DMS 273 (cell line): ENCODE measurements around the gene GBX1.
A peak's percentile ranks its signal among the peaks of the same experiment; 100 is the strongest.

ENCODE experiments used
- DNase-seq: peaks from one replicate; lab custom pipeline; 2025; ENCODE audit not compliant: unreplicated experiment; lab: John Stamatoyannopoulos, UW

Gene GBX1

DNA sequence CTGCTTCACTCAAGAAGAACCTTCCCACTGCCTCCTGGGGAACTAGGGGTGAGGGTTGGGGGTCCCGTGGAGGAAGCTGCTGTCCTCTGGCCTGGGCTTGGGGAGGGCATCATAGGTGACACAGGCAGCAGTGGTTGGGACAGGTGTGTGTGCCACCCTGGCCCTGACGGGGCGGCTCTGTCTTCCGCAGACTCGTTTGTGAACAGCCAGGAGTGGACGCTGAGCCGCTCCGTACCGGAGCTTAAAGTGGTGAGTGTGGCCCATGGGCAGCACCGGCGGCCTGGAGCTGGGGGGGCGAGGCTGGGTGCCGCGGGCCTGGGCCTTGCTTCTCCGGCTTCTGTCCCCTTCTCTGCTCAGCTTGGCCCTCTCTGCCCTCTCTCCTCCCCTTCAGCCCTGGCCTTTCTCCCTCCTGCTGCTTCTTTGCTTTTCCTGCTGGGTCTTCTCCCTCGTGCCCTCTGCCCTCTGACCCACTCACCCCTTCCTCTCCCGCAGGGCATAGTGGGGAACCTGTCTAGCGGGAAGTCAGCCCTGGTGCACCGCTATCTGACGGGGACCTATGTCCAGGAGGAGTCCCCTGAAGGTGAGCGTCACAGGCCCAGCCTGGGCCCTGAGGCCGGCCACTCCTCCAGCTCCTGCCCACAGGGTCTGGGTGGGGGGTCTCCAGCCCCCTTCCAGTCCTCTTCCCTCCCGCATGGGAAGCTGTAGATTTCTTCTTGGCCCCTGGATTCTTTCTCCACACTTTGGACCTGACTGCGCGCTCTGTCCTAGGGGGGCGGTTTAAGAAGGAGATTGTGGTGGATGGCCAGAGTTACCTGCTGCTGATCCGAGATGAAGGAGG lies 50.7 kb downstream of the GBX1 start:
- no peak for DNase-seq

- no peak for DNase-seq
These were observed 51.6 kb downstream of the GBX1 start for GRCh38 chr7:151115836-151116418.

GRCh38 chr7:151115121-151115835 lies 52.2 kb downstream of the GBX1 start:
- no peak for DNase-seq

DNA sequence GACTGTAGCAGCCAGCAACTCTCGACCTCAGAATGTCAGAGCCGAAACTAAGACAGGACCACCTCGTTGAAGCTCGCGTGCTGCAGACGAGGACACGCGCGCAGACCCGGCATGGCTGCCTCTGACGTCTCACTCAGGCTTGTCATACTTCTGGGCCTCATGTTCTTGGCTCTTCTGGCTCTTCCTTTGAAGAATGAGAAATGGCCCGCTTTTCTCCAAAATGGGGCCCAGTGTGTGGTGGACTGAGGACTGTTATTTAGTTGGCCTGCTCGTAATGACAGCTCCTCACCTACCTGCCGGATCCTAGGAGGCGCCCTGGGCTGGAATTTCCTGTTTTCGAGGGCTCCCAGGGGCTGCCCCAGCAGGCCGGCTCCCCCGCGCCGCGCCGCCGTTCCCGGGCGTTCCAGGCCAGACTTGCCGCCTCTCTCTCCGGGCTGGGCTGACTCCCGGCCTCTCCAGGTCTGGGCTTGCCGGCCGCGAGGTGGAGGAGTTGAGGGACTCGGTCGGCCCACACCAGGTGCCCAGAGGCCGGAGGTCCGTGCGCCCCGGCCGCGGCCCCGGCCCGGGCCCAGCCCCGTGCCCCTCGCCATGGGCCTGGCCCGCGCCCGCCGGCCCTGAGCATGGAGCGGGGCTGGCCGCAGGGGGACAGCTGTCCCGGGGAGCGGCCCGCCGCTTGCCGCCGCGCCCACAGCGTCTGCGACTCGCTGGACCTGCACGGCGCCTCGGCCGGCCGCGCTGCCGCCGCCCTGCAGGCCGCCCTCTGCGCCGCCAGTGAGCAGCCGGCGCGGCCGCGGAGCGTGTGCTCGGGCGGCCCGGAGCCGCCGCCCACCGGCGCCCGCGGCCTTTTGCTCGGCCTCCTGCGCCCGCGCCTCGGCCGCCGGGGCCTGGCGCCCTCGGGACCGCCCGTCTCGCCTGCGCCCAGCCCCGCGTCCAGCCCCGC lies 53.1 kb downstream of the GBX1 start:
- DNase-seq, result no peak

DNA sequence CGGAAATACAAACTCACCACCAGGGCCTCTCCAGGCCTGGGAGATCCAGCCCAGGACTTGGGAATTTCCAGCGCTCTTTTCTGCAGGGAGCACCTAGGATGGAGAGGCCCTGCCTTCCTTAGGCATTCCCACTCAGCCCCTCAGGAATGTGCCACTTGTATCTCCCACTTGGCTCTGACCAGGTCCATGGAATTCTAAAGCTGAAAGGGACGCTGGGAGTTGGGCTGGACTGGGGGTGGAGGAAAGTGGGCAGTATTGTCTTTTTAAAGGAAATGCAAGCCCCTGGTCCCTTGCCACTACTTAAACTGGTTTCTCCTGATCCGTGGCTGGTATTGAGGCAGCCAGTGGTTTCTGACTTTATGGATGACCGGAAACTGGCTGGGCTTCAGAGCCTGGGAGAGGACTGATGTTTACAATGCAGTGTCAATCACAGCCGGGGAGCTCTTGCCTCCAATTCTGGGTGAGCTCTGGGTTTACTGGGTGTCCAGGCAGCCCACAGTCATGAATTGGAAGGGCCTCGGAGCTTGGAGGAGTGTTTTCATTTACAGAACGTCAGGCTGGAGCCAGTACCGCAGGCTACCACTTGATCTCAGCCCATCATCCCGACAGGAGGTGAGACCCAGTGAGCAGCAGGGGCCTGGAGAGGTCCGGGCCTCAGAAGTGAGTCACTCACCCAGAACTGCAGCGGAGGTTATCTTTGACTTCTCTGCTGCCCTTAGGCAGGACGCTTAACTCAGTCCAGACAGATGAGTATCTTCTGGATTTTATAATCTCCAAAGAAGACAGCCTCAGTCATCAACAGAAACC lies 53.9 kb downstream of the GBX1 start:
- DNase-seq, result no peak

DNA sequence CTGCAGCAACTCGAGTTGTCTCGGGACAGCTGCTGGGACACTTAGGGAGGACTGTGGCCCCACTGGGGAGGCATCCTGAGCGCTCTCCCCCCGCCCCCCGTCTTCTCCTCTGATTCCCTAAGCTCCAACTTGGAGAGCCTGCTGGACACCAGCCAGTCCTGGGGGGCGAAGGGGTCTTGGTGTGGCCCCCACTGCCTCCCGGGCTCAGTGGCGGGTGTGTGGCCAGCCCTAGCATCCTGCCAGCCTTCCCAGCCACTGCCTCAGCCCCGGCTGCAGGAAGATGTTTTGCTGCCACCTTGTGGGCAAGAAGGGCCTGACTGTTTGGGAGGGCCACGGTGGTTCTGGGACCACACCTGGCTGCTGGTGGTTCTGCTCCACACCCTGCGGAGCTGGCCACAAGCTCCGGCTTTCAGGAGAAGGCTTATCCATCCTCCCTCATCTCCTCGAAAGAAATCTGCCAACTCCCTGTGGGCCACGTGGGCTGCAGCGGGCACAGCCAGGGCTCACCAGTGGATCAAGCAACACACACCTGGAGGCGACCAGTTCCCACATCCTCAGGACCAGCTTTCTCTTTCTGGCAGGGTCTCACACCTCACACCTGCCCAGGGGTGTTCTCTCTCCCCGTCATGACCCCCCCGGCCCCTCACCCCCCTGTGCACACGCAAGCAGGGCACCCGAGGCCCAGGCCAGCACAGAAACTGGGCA lies 56.4 kb downstream of the GBX1 start:
- peak; percentile 91 for DNase-seq

- DNase-seq, result peak; percentile 71
These were observed 57.1 kb downstream of the GBX1 start for GRCh38 chr7:151110236-151110940.

- peak; percentile 56 for DNase-seq
These were observed 58.1 kb downstream of the GBX1 start for GRCh38 chr7:151109094-151110048.

DNA sequence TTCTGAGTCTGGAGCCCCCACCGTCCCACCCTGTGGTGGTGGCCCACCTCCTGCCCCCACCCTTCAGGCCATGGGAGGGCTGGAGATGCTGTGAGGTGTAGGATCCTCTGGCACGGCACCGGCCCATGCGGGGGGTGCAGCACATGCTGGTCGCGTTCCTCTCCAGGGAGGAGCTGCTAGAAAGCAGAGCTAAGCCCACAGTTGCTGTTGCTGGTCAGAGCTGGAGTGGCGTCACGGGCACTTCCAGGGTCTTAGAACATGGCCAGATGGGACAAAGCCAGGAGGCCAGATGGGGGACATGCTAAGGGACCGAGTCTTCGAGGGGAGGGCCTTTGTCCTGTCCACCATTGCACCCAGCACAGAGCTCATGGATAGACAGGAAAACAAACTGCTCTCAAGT lies 59.6 kb downstream of the GBX1 start:
- no peak for DNase-seq

DNA sequence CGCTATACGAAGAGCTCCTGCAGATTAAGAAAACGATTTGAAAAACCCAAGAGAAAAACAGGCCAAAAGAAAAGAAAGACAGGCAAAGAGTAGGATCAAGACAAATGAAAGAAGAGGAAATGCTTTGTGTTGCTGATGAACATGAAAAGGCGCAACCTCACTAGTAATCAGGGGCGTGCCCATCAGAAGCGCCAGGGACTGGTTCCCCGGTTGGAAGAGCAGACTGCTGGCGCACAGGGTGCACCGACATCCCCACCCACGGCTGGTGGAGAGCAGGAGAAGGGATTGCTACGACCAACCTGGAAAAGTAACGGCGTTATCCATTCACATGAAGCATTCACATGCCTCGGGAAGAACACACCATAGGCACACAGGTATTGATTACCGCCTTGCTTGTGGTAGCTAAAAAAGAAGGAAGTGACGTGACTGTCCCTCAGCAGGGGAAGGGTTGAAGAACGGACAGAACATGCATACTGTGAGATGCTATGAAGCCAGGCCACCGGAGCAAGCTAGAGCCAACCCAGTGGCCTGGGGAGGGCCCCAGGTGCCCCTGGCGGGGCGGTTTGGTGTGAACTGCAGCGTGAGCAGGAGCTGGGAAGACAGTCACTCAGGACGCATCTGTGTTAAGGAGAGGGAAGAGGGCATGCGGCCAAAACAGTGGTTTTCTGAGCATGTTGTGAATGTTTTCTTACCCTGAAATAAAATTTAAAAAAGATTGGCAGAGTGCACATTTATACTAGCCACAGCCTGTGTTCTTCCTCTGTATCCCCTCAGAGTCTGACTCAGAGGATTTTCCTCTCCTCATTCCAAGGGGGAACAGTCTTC lies 62.9 kb downstream of the GBX1 start:
- DNase-seq, result no peak

DNA sequence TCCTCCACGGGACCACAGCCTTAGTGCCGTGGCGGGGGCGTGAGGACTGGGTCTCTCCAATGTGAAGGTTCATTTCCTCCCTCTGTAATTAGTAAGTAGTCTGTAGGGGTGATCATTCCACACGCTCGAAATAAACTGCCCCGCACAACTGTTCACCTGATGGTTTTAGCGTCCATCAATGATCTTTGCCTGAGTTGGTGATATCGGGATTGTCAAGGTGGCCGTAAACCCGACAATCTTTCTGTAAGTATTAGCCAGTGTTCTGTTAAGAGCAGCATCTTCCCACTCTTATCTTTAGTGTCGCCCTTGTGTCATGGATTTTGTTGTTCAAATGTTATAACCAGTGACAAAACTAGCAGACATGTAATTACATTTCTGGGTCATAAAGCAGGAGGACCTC lies 63.5 kb downstream of the GBX1 start:
- DNase-seq, result no peak

DNA sequence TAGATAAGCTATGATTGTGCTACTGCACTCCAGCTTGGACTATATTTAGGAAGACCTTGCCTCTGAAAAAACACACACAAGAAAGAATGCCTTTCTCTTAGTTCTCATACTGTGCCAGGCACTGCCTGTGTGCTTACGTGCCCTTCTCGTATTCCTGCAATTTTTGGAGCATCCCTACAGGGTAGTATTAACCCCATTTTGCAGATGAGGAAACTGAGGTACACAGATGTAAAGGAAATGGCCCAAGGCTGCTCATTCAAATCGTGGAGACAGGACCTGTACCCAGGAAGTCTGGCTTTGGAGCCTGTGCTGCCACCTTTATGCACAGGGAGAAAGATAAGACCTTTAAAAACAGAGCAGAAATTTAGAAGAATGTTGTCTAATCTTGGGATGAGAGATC lies 64.5 kb downstream of the GBX1 start:
- no peak for DNase-seq

DNA sequence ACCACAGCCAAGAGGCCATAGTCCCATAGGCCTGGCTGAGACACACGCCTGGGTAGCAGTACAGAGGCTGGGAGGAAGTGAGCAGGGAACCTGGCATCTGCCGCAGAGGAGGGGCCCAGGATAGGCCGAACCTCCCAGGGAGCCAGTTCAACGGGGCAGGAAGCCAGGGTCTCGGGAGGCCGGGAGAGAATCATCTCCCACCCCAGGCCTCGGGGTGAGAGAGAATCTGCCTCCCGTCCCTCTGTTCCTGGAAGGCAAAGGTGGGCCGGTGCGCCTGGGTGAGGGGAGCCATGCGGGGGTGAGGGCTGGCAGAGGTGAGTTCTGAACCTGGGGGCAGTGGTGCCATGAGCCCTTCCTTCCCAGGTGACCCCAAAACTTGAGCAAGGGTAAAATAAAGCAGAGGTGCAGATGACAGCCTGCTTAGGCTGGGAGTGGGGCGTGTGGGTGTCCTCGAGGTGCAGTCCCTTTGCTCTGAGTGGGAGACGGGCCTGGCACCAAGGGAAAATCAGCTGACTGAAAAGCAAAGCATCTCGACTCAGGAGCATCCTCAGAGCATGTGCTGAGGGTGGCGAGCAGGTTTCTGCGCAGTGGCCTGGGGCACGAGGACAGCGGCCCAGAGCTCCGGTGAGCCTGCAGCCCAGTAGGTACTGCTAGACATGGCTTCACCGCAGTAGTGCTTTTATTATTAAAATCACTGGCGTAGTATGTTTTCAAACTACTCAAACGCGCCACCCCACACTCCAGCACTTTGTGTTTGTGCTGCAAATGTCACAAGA lies 65.7 kb downstream of the GBX1 start:
- no peak for DNase-seq

- no peak for DNase-seq
These were observed 66.6 kb downstream of the GBX1 start for GRCh38 chr7:151100921-151101320.

DNA sequence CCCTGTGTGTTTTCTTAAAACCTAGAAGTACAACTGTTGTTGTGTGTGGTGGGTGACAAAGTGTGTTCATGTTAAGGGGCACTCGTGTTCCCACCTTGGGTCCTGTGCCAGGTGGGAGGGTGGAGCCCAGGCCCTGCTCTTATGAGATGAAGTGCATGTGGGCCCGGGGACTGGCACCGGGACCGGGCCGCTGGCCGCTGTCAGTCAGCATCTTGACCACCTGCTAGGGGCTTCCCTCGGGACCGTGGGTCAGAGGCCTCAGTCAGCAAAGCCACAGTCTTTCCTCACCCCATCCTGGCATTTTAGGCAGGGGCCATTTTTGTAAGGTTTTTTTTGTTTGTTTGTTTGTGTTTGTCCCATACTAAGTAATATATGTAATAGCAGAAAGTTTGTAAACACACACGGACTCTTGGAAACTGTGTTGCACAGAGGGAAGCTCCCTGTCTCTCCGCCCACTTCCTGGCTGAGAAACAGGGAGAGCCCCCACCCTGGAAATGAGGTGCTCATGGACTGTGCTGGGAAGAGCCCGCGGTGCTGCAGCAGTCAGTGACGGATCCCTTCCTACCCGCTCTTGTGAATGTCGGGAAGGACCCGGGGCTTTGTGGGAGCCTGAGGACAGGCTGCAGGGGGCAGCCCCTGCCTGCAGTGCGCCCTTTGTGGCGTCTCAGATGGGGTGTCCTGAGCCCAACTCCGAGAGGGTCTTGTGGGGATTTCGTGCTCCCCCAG lies 67.8 kb downstream of the GBX1 start:
- no peak for DNase-seq
